Lung (tissue), 12 donors: Measurements from ENCODE around the gene ARPC2. TPM values are rescaled to one million over a fixed set of nuclear protein-coding genes. Genes with fewer than 3 reads are reported as not detected.

Experiments used
- ATAC-seq: fragments of 200-7000 bp; cut with Tn5 transposase; one replicate; pipeline ENCODE4 v1.9.1; 2020; ENCODE audit warnings: moderate number of reproducible peaks; ENCODE audit not compliant: insufficient read depth, low FRiP score
- DNase-seq, 3 donors: peaks; one replicate each; pipeline ENCODE4 v3.0.0-alpha.2; 2013 to 2017
- H3K27ac ChIP-seq, 2 donors: one replicate each; pipeline ENCODE4 v1.5.1; 2013; ENCODE audit warnings: mild to moderate bottlenecking in 2 of 2, moderate library complexity in 2 of 2, control low read depth in 1 of 2, inconsistent platforms in 1 of 2, low read depth in 1 of 2, low read length in 1 of 2
- H3K27me3 ChIP-seq, 3 donors: one replicate each; pipeline ENCODE4 v1.5.1; 2013; ENCODE audit warnings: low read length in 2 of 3; ENCODE audit not compliant: control insufficient read depth in 3 of 3, insufficient read depth in 3 of 3
- H3K36me3 ChIP-seq, 4 donors: one replicate each; pipeline ENCODE4 v1.5.1; 2013; ENCODE audit warnings: low read length in 4 of 4, mild to moderate bottlenecking in 1 of 4, moderate library complexity in 1 of 4; ENCODE audit not compliant: control insufficient read depth in 4 of 4, insufficient read depth in 4 of 4
- H3K4me1 ChIP-seq, 5 donors: one replicate each; pipeline ENCODE4 v1.5.1; 2013; ENCODE audit warnings: low read length in 5 of 5, mild to moderate bottlenecking in 2 of 5, moderate library complexity in 1 of 5; ENCODE audit not compliant: control insufficient read depth in 5 of 5, insufficient read depth in 5 of 5
- H3K4me3 ChIP-seq: one replicate; pipeline ENCODE4 v1.5.1; 2013; ENCODE audit warnings: mild to moderate bottlenecking, control low read depth, moderate library complexity
- H3K9ac ChIP-seq, 2 donors: one replicate each; pipeline ENCODE4 v1.5.1; 2013; ENCODE audit warnings: low read length in 2 of 2, control low read depth in 1 of 2; ENCODE audit not compliant: insufficient read depth in 1 of 2
- H3K9me3 ChIP-seq, 4 donors: one replicate each; pipeline ENCODE4 v1.5.1; 2013; ENCODE audit warnings: low read length in 3 of 4, mild to moderate bottlenecking in 1 of 4, moderate library complexity in 1 of 4; ENCODE audit not compliant: control insufficient read depth in 4 of 4, insufficient read depth in 3 of 4
- WGBS, 2 donors: extraction: QIAGEN DNeasy Blood & Tissue Kit; methylation state at CpG; one replicate each; pipeline ENCODE4 v1.1.7; 2013; 5-methylcytosine and 5-hydroxymethylcytosine counted together
- polyA plus RNA-seq, 2 donors: library from polyadenylated mRNA; stranded (reverse); fragments of 200-250 nt; gene quantifications; one replicate each; pipeline ENCODE4 v1.2.1, GENCODE V29; 2013
- total RNA-seq, 2 donors: library from RNA; depleted of rRNA in 1 of 2; stranded (reverse); fragments of >200 nt in 1 of 2; gene quantifications; one replicate each; pipeline ENCODE4 v1.2.1, GENCODE V29; 2014 to 2021
- TF ChIP-seq, protein P1 (sequence below): IDR thresholded peaks from 2 replicates; pipeline ENCODE4 v1.5.1; 2012; ENCODE audit warnings: mild to moderate bottlenecking; ENCODE audit errors: control extremely low read depth, extremely low read depth
- donor health status: control.
- donor health status: control.
- donor health status: Bipolar disorder and iron deficiency.
- donor health status: healthy.
- donor health status: DM: yes; HTN: yes; CAD: no.

Gene ARPC2
- total and polyA plus RNA-seq, 4 donors: 190 to 490 (median 308) TPM

DNA sequence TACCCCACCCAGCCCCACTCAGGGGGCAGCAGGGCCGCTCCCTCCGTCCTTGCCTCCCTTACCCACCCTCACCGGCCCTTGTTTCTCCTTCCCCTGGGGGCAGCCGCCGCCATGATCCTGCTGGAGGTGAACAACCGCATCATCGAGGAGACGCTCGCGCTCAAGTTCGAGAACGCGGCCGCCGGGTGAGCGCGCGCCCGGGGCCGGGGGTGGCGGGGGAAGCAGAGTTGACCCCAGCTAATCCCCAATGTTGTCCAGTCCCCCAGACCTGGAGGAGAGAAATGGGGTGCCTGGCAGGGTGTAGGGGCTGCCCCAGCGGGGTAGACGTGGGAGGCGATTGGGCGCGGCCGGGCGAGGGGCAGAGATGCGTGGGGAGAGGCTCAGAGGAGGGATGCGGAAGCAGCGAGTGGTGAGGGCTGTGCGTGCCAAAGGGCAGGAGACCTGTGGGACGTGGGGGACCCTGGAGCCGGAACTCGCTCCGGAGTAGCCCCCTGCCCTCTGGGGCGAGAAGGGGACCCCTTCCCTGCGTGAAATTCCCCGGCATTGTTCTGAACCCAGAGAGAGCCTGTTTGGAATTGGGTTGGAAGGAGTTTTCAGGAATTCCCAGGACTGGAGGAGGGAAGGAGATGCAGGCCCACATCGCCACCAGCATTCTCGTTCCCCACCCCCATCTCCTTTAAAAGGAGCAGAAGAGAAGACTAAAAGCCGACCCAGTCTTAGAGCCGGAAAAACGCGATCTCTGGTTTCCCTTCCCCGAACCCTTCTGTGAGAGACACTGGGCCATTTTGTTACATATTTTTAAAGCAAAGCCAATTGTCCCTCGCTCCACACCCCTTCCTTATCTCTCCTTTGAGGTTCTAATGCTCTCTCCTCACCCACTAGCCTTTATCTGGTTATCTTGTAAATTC is 625 bp downstream of the ARPC2 start:
- peak; percentile 75 for ATAC-seq
- DNase-seq: peak; percentile 24 to 52 (median 39)
- Histone ChIP-seq H3K36me3 (no peaks in the 10 kb centered on the region), H3K9me3 (no peaks in the 10 kb centered on the region), H3K4me1 (peaks cover 0 to 35% (median 17%) of the 10 kb centered on the region in 5 donors), H3K27ac (peak overlapping the region; percentile 82 to 94), H3K27me3 (no peaks in the 10 kb centered on the region), H3K9ac (peak overlapping the region; percentile 56 to 83), H3K4me3 (peak overlapping the region; percentile 81)
- WGBS, 2 donors: 0% methylated on average over 46 of the region's 47 CpGs
- TF ChIP-seq, protein P1, sequence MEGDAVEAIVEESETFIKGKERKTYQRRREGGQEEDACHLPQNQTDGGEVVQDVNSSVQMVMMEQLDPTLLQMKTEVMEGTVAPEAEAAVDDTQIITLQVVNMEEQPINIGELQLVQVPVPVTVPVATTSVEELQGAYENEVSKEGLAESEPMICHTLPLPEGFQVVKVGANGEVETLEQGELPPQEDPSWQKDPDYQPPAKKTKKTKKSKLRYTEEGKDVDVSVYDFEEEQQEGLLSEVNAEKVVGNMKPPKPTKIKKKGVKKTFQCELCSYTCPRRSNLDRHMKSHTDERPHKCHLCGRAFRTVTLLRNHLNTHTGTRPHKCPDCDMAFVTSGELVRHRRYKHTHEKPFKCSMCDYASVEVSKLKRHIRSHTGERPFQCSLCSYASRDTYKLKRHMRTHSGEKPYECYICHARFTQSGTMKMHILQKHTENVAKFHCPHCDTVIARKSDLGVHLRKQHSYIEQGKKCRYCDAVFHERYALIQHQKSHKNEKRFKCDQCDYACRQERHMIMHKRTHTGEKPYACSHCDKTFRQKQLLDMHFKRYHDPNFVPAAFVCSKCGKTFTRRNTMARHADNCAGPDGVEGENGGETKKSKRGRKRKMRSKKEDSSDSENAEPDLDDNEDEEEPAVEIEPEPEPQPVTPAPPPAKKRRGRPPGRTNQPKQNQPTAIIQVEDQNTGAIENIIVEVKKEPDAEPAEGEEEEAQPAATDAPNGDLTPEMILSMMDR: no peak

DNA sequence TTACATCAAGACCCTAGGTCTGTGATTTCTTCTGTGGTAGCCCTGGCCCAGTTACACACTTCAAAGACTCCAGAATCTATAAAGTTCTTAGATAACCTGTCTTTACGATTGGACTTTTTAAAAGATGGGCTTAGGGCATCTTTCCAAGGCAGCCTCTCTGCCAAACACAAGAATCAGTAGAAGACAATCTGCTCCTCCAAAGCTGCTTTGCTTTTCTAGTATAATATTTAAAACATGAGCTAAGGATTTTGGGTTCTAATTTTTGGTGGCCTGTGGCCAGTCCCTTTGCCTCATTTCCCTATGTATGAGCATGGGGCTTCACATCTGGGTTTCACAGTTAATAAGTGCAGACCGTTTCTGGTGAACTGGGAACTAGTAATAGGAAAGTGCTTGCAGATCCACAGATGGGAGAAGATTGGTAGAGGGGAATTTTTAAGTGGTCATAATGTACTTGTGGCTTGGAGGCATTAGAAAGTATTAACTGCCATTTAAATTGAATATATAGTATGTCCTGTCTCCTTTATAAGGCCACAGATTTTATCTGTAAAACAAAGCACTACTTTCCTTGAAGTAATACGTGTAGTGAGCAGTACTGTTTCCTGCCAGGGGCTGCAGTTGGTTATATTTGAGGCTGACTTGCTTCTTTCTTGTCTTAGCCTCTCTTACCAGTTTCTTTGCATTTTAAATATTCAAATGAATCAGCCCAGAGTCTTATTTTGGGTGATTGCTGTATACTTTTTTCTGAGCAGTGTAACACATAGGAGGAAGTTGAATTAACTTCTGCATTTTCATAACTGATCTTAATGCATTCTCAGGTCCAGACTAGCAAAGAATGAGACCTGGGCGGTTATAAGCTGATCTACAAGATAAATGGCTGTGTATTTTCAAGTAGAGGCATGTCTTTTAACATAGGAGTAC is 1.5 kb downstream of the ARPC2 start:
- TF ChIP-seq, protein P1: no peak
- H3K4me1 ChIP-seq: peaks cover 0 to 44% (median 17%) of the 10 kb centered on the region in 5 donors
- peak overlapping the region; percentile 50 to 94 for H3K27ac ChIP-seq
- ATAC-seq (no peak), DNase-seq (peak in 1 of 3 donors; percentile 16)
- 1 to 7% methylated on average over 4 of the region's 4 CpGs for WGBS, 2 donors
- peak overlapping the region; percentile 56 to 83 for H3K9ac ChIP-seq
- peak overlapping the region; percentile 81 for H3K4me3 ChIP-seq
- H3K36me3 ChIP-seq: peaks cover 0 to 6% (median 4%) of the 10 kb centered on the region in 4 donors
- H3K27me3 ChIP-seq: no peaks in the 10 kb centered on the region
- no peaks in the 10 kb centered on the region for H3K9me3 ChIP-seq

DNA sequence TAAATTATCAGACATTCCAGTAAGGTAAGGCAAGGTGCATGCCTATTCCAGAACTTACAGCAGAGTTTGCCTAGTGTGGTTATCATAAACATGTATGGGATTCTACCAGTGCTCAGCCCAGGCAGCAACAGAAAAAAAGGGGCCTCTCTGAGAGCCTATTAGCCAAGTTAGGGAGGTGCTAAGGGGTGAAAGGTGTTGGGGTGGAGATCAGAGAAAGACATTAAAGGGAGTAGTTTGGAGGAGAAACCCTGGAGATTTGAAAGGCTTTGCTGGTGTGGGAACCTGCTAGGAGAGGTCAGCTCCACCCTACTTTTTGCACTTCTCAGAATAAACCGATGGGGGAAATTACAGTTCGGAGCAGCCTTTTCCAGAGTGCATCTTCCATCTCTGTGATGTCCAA is 2.9 kb downstream of the ARPC2 start:
- ATAC-seq (no peak), DNase-seq (no peak)
- peaks cover 2 to 15% (median 4%) of the 10 kb centered on the region in 4 donors for H3K36me3 ChIP-seq
- no peaks in the 10 kb centered on the region for H3K9me3 ChIP-seq
- no peak overlapping the region for H3K9ac ChIP-seq
- H3K4me3 ChIP-seq: no peak overlapping the region
- TF ChIP-seq, protein P1: no peak
- no peaks in the 10 kb centered on the region for H3K27me3 ChIP-seq
- peaks cover 0 to 49% (median 17%) of the 10 kb centered on the region in 5 donors for H3K4me1 ChIP-seq
- WGBS, 2 donors: 29 to 39% methylated on average over 2 of the region's 2 CpGs
- H3K27ac ChIP-seq: peak overlapping the region in 1 of 2 donors; percentile 37
